GM18498 (cell line): ENCODE measurements around the gene BCAS4.
"Not testable (repeated sequence)": the region's sequence is repeated elsewhere in the genome, so short reads cannot be mapped to it uniquely, and the experiment has no call there.

Experiments used
- ATAC-seq: cut with Tn5 transposase; IDR thresholded peaks from one replicate; pipeline ENCODE4 v1.9.1; 2021; ENCODE audit warnings: mild to moderate bottlenecking, moderate library complexity; ENCODE audit not compliant: unreplicated experiment

The BCAS4 gene

DNA sequence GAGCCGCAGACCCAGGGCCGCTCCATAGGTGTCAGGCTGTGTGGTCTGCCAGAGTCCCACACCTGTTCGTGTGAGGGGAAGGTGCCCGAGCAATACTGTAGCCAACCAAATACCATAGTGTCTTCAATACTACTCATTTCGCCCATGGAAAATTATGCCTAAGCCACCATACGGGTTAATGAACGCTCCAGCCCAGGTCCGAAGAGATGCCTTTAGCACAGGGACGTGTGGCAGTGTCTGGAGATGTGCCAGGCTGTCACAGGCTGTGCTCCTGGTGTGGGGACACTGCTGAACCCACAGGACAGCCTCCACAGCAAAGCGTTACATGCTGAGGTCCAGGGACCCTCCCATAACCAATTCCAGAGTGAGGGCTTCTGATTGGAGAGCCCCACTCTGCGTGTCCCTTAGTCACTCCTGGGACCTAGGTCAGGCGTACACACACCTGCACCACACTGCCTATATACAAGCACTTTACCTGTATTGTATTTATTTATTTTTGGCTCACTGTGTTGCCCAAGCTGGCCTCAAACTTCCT is 25.2 kb upstream of the BCAS4 start:
- ATAC-seq, result not testable (repeated sequence)

GRCh38 chr20:50771419-50772080 is 23.3 kb upstream of the BCAS4 start:
- not testable (repeated sequence) for ATAC-seq

- ATAC-seq, result no peak
Observed at GRCh38 chr20:50772420-50773185, 22.3 kb upstream of the BCAS4 start.

DNA sequence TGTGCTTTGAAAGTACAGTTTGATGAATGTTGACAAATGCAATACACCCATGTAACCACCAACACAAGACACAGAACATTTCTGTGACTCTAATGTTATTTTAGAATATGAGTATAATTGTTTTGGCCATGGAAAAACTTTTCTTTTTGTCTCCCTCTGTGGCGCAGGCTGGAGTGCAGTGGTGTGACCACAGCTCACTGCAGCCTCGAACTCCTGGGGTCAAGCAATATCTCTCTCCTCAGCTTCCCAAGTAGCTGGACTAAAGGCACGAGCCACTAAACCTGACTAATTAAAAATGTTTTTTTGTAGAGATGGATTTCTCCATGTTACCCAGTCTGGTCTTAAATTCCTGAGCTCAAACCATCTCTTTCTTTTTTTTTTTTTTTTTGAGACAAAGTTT is 20.3 kb upstream of the BCAS4 start:
- no peak for ATAC-seq

DNA sequence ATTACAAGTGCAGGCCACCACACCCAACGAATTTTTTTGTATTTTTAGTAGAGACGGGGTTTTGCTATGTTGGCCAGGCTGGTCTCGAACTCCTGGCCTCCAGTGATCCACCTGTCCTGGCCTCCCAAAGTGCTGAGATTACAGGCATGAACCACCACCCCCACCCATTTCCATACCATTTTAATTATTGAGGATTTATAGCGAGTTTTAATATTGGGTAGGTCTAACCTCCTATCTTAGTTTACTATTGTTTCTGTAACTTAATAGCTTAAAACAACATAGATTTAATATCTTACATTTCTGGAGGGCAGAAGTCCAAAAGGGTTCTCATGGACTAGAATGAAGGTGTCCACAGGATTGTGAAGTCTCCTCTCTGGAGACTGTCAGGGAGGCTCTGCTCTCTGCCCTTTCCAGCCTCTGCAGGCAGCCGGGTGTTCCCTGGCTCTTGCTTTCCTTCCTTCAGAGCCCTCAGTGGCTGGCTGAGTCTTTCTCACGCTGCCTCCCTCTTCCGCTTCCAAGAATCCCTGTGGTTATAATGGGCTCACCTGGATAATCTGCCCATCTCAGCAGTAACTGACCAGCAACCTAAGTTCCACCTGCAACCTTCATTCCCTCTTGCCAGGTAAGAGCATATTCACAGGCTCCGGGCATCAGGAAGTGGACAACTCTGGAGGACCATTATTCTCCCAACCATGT is 18.6 kb upstream of the BCAS4 start:
- ATAC-seq, result no peak

DNA sequence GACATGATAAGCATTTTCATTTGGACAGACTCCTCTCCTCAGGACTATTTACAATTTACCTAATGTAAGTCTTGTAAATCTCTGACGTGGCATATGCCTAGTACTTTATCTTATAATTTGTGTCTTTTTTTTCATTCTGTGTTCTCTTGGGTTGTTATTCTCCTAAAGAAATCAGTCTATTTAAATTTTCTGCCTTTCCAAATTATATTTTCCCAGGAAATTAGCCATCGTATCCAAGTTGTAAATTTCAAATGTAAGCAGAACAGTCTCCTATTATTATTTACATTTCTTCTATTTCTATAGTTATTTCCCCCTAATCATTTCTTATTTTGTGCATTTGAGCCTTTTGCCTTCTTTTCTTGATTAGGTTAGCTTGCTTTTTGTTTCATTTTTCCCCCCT is 17.5 kb upstream of the BCAS4 start:
- no peak for ATAC-seq

DNA sequence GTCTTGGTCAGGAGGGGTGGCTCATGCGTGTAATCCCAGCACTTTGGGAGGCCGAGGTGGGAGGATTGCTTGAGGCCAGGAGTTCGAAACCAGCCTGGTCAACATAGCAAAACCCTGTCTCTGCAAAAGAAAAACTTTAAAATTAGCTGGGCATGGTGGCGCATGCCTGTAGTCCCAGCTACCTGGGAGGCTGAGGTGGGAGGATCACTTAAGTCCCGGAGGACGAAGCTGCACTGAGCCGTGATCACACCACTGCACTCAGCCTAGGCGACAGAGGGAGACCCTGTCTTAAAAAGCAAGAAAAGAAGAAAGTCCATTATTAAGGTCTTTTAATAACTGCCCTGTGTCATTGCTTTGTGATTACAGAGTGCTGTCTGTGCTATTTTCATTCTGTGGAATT is 15.9 kb upstream of the BCAS4 start:
- ATAC-seq, result not testable (repeated sequence)

DNA sequence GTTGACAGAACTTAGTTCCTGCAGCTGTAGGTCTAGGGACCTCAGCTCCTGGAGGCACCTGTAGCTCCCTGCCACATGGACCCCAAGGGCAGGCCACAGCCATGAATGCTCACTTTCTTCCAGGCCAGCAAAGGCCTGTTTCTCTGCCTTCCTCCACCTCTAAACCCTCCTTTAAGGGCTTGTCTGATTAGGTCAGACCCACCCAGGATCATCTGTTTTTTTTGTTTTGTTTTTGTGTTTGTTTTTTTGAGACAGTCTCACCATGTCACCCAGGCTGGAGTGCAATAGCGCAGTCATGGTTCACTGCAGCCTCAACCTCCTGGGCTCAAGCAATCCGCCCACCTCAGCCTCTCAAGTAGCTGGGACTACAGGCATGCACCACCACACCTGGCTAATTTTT is 11.5 kb upstream of the BCAS4 start:
- ATAC-seq, result no peak

- ATAC-seq, result no peak
Observed at GRCh38 chr20:50783903-50784302, 11.0 kb upstream of the BCAS4 start.

DNA sequence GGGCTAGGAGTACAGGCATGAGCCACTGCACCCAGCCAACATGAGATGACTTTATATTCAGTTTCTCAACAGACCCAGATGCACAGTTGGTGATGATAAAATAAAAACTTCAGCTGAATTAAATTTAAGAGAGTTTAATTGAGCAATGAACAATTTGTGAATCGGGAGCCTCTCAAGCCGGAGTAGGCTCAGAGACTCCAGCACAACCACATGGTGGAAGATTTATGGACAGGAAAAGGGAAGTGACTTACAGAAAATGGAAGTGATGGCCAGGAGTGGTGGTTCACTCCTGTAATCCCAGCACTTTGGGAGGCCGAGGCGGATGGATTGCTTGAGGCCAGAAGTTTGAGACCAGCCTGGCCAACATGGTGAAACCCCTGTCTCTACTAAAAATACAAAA is 10.4 kb upstream of the BCAS4 start:
- no peak for ATAC-seq

DNA sequence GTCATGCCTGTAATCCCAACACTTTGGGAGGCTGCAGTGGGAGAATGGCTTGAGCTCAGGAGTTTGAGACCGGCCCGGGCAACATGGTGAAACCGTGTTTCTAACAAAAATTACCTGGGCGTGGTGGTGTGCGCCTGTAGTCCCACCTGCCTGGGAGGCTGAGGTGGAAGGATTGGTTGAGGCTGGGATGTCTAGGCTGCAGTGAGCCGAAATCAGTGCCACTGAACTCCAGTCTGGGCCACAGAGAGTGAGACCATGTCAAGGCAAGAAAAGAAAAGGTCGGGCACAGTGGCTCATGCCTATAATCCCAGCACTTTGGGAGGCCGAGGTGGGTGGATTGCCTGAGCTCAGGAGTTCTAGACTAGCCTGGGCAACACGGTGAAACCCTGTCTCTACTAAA is 8.2 kb upstream of the BCAS4 start:
- ATAC-seq, result no peak

GRCh38 chr20:50787181-50787580 is 7.7 kb upstream of the BCAS4 start:
- ATAC-seq, result no peak

DNA sequence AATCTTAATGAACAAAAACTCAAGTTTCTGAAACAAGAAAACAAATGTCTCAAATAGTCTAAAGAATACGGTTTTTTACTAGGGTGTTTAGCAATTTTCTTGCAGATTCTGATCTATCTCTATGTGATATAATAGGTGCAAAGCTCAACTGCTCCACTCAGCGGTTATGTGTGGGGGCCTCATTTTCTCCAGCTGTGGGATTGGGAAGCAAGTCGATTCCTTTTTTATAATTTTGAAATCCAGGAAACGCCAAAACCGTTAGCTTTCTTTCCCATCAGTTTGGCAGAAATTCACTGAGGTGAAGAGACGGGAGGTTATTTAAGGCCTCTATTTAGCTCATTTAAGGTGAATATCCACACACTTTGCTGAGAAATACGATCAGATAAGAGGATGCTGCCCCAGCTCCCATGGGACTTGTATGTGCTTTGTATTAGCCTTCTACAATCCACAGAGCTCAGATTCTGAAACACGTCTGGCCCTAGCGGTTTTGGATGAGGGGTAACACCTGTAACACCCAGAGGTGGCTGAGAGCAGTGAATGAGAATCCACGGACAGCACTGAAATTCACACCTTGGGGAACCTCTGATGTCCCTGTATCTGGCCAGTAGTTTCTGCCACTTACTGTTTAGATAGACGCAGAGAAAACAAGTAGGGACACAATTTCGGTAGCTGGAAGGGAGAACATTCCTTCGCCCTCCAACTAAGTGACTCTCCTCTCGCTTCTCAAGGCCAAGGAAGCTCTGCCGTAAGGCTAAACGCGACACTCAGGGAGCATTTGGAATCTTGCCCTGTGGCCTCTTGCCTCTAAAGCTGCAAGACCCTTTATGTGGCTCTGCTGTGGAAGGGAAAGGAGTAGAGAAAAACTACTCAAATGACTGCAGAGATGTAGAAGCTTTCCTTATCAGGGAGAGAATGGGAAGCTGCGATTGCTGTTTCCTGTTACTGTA is 6.5 kb upstream of the BCAS4 start:
- no peak for ATAC-seq

- no peak for ATAC-seq
Observed at GRCh38 chr20:50789968-50790650, 4.8 kb upstream of the BCAS4 start.

DNA sequence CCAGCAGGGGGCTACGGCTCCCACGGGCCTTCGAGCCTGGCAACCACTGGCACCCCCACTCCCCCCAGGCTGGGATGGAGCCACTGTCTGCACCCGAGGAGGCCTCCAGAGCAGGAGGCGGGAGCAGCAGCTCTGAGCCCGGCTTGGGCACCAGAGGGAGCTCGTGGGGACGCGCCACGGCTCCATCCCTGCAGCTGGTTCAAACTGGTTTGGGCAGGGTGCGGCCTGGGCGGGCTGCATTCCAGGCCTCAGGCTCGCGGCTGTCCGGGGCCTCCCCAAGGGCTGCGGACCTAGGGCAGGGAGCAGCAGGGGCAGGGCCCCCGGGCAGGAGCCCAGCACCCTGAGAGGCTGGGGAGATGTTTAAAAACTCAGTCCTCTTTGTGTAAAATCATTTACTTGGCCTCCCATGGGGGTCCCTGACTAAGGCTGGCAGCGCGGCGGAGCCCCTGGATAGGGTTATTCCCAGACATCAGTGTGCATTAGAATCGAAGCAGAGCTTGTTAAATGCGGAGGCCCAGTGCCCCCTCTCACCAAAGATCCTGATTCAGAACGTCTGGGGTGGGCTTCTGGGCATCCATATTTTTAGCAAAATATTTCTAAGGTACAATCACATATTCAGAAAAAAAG is 4.1 kb upstream of the BCAS4 start:
- ATAC-seq, result peak; percentile 56

DNA sequence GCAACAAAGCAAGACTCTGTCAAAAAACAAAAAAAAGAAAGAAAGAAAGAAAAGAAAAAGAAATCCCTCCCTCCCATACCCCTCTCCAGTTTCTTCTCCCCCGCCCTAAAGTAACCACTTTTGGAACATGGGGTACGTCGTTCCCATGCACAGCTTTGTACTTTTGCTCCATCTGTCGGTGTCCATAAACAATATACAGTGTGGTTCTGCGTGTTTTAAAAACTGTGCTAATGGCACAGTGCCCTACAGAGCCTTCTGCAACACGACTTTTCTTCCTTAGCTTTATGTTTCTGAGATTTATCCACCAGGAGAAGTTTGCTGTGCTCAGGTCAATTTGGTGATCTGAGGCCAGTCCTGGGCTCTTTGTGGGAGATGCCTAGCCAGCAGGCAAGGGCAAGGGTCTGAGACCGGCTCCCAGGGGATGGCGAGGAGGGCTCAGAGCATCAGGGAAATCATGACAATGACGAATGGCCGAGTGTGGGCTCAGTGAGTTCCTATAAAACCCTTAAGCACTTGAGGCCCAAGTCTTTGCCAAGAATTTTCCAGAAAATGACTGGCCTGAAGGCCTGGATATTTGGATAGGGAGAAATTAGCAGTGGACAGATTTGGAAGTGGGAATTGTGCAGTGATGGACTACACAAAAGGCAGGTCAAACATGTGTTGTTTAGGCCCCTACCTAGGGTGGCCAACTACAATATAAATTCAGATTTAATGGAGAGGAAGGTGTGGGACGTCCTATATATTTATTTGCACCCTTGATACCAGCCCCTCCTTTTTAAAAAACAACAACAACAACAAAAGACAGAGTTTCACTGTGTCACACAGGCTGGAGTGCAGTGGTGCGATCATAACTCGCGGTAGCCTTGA is 1.9 kb upstream of the BCAS4 start:
- no peak for ATAC-seq

GRCh38 chr20:50793575-50794016 is 1.3 kb upstream of the BCAS4 start:
- ATAC-seq, result not testable (repeated sequence)

DNA sequence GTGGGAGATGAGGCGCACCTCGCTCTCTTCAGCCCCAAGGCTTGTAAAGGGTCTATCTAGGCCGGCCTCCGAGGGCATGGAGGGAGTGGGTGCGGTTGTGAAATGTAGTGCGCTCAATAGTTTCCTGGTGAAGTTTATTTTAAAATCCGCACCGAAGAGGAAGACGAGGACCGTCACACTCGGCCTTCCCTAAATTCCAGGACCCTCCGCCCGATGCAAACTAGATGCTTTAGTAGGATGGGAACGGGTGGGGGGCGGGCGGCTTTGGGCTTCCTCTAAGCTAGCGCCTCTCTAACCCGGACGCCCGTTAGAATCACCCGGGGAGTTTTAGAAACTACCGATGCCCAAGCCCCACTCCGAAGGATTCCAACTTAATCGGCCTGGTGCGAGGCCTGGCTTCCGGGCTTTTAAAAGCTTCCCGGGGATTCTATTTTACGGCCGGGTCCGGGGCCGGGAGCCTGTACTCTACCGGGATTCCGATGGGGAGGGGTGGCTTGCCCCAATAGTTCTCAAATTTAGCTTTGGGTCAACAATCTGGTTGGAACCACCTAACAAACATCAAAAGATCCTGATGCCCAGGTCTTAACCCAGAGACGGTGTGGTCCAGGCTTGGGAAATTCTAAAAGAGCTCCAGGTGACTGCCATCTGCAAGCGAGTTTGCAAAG is 548 bp upstream of the BCAS4 start:
- ATAC-seq, result peak; percentile 4
